ENCODE measurements around the gene KRT7.

KRT7 gene

DNA sequence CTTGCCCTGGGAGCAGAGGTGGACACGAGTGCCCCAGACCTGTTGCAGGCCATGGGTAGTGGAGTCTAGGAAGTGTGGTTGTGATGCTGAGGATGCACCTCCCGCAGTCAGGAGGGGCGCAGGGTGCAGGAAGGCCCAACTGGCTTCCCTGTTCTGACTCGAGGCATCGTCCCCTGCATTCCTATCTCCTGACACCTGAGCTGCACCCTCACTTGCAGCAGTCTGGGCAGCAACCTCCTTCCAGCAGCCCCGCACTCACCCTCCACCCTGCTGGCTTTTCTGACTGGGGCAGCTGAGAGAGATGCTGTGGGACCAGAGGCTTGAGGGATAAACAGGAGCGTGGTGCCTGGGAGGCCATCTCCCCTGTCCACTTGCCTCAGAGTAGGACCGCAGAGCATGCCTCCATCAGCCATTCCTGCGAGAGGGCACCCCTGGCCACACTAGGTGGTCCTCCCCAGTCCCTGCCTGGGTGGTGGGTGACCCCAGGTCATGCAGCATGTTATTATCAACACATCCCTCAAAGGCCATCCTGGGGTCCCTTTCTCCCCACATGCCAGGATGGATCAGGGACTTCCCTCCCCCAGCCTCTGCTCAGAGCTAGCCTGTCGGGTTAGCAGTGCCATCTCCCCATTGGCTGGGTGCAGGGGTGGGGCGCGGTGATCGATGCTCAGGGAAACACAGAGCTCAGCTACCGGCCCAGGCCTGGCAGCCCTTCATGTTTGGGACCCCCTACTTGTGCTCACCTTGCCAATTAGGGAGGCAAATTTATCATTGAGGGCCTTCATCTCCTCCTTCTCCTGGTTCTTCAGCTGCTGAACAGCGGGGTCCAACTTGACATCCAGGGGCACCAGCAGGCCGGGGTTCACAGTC, 41.9 kb upstream of the KRT7 start:
- Histone ChIP-seq H3K27me3 (no peaks in the 10 kb centered on the region), H3K4me1 (peaks cover 31% of the 10 kb centered on the region), H3K4me3 (ENCODE audit: low read depth, low read length) (no peak overlapping the region), H3K9me3 (no peaks in the 10 kb centered on the region), H3K36me3 (no peaks in the 10 kb centered on the region)
- no peak for DNase-seq
- TF ChIP-seq, protein P1, sequence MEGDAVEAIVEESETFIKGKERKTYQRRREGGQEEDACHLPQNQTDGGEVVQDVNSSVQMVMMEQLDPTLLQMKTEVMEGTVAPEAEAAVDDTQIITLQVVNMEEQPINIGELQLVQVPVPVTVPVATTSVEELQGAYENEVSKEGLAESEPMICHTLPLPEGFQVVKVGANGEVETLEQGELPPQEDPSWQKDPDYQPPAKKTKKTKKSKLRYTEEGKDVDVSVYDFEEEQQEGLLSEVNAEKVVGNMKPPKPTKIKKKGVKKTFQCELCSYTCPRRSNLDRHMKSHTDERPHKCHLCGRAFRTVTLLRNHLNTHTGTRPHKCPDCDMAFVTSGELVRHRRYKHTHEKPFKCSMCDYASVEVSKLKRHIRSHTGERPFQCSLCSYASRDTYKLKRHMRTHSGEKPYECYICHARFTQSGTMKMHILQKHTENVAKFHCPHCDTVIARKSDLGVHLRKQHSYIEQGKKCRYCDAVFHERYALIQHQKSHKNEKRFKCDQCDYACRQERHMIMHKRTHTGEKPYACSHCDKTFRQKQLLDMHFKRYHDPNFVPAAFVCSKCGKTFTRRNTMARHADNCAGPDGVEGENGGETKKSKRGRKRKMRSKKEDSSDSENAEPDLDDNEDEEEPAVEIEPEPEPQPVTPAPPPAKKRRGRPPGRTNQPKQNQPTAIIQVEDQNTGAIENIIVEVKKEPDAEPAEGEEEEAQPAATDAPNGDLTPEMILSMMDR (IDR thresholded peaks at IDR 0.05; ENCODE audit: low read depth, low read length): no peak

DNA sequence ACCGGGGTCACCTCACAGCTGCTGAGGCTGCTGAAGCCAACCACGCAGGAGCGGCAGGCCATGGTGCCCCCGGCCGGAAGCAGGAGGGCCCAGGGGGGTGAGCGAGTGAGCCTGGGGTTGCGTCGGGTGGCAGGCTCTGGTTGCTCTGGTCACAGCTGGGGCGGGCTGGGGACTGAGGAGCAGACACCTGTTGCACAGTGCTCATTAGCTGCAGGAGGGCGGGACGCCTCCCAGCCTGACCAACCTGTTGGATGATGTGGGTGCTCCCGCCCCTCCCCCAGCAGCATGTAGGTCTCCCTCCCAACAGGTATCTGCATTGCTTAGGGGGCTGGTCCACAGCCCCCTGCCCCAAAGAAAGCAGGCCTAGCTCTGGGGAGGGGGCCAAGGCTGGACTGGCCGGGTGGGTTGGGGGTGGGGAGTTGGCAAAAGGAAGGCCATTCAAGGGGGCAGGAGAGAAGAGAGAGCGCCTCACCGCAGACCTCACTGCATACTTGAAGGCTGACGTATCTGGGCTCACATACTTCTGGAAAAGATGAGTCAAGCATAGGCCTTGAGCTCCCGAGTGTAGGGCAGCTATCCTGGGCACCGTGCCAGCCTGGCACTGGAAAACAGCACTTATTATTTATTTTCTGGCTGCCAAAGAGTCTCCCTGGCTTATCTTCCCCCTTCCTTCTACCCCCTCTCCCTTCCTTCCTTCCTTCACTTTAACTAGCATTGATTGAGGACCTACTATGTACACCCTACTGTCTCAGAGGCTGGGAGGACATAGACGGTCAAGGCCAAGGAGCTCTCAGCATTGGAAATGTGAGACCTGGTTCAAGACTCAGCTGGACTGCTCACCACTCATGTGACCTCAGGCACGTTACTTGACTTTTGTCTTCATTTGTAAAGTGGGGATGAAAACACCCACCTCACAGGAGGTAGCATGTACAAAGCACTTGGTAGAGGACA, 40.9 kb upstream of the KRT7 start, which contains the start of gene KRT80:
Gene KRT80, minus strand, starts transcription at position 174 of the 951 bp plus-strand sequence. Its CDS starts 112 bp downstream, at position 62.
- peaks cover 21% of the 10 kb centered on the region for H3K4me1 ChIP-seq
- peak; percentile 76 for DNase-seq
- H3K9me3 ChIP-seq: no peaks in the 10 kb centered on the region
- H3K4me3 ChIP-seq (ENCODE audit: low read depth, low read length): no peak within 1 kb of the TSS
- H3K27me3 ChIP-seq: no peaks in the 10 kb centered on the region
- TF ChIP-seq, protein P1 (IDR thresholded peaks at IDR 0.05; ENCODE audit: low read depth, low read length): no peak
- H3K36me3 ChIP-seq: no peaks in the 10 kb centered on the region

DNA sequence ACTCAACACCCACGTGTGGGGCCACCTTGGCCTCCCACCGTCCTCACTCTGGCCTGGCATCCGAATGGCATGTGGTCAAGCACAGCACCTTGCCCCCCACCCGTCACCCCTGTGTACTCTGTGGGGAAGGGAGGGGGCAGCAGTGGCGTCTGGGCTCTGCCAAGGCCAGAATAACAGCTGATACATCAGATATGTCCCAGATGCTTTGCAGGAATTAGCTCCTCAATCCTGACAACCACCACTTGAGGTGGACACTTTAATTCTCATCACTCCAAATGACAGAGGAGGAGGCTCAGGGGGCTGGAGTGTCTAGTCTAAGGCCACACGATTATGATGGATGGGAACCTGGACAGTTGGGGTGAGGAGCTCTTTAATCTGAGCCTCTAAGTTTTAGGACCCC, 39.5 kb upstream of the KRT7 start:
- DNase-seq: no peak
- TF ChIP-seq, protein P1 (IDR thresholded peaks at IDR 0.05; ENCODE audit: low read depth, low read length): no peak
- Histone ChIP-seq H3K4me1 (peaks cover 24% of the 10 kb centered on the region), H3K36me3 (no peaks in the 10 kb centered on the region), H3K4me3 (ENCODE audit: low read depth, low read length) (no peak overlapping the region), H3K27me3 (no peaks in the 10 kb centered on the region), H3K9me3 (no peaks in the 10 kb centered on the region)

- no peak for DNase-seq
- Histone ChIP-seq H3K9me3 (no peaks in the 10 kb centered on the region), H3K4me3 (ENCODE audit: low read depth, low read length) (no peak overlapping the region), H3K27me3 (no peaks in the 10 kb centered on the region), H3K36me3 (no peaks in the 10 kb centered on the region), H3K4me1 (peaks cover 29% of the 10 kb centered on the region)
- TF ChIP-seq, protein P1 (IDR thresholded peaks at IDR 0.05; ENCODE audit: low read depth, low read length): no peak
Observed at GRCh38 chr12:52193991-52194390, 39.1 kb upstream of the KRT7 start.

DNA sequence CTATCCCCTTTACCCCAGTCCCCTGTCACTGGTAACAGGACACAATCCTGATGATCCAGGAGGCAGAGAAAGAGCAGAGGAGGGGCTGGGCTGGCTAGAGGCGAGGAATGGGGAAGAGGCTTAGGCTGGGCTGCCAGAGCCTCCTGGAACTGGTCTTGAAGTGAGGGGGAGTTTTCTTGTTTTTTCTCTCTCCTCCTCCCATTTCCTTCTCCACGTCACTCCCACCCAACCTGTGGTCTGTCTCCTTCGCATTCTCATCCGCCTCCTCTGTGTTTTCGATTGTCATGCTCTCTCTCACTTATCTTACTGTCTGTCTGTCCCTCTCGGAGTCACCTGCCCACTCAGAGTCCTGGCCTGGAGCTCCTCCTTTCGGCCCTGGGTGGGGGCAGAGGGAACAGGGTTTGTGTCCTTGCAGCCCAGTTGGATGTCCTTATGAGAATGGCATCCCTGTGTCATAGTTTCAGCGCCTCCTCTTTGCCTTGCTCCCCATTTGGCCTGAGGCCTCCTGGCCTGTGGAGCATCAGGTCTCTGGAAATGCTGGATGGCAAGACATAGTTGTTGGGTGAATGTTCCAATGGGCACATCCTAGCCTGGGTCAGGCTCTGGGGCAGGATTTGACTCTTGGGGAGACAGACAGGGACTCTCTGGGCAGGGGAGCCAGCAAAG, 37.8 kb upstream of the KRT7 start:
- DNase-seq: no peak
- Histone ChIP-seq H3K9me3 (no peaks in the 10 kb centered on the region), H3K4me3 (ENCODE audit: low read depth, low read length) (no peak overlapping the region), H3K36me3 (no peaks in the 10 kb centered on the region), H3K27me3 (no peaks in the 10 kb centered on the region), H3K4me1 (peaks cover 41% of the 10 kb centered on the region)
- TF ChIP-seq, protein P1 (IDR thresholded peaks at IDR 0.05; ENCODE audit: low read depth, low read length): no peak
